GM21390 (cell line): ENCODE measurements around the gene DNAJB1.

Experiments used
- ATAC-seq: cut with Tn5 transposase; IDR thresholded peaks from one replicate; pipeline ENCODE4 v1.9.1; 2021; ENCODE audit not compliant: unreplicated experiment

Gene DNAJB1

DNA sequence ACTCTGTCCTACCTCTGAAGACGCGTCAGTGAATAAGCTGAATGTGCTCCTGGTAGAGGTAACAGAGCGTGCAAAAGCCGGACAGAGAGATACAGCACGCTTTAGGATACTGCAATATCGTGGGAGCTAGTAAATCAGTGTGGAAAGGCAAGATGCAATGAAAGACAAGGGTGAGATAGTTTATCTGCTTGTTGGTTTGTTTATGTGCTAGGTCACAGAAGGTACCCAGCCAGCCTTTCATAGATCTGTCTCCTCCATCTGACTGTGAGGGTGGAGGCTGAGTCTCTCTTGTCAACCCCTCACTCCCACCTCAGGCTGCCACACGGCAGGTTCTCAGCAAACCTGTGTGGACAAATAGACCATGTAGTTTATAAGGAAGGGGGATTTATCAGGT is 21.4 kb downstream of the DNAJB1 start:
- no peak for ATAC-seq

DNA sequence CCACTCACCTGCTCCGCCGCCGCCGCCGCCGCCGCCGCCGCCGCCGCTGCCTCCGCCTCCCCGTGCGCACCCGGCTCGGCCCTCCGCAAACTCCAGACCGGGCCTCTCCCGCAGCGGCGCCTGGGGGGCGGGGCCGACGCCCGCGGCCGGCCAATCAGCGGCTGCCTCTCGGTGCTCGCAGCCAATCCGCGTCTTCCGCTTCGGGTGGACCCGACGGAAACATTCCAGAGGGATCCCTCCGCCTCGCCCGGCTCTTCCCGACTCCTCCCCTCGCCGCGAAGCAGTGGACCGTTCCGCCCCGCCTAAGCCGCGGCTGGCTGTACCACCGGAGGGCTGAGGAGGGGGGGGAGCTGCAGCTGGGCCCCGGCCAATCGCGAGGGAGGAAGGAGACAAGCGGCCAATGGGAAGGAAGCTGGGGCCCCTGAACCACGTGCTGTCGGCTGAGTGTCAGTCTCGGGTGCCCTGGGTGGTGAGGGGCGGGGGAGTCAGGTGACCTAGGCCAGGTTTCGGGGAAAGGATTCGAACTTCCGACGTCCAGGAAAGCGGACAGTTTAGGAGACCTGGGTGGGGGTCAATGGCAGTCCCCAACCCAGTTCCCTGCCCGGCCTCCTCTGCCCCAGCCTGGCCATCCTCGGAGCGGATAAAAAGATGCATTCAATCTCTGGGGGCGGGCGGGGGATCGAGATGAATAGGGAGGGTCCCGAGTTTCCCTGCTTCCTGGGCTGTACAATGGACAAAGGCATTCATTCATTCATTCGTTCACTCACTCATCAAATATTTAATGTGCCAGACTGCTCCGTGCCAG is 22.0 kb downstream of the DNAJB1 start, which contains the start of gene GIPC1:
Gene GIPC1, minus strand, starts transcription at position 99 of the 805 bp plus-strand sequence. CDS start 13,151 bp downstream, outside the sequence.
- no peak for ATAC-seq

DNA sequence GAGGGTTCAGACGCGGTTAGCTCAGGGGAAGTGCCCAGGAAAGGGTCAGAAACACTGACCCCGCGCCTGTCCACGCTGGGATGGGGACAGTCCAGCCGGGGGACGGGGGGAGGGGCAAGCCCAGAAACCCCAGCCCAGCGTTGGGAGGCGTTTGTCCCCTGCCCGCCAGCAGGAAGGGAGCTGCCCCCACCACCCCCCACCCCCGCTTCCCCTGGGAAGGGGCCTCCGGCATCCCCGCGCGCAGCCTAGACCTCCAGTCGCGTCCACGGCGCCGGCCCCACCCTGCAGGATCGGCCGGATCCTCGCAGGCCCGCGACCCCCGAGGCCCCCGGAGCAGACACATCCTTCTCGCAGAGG is 22.5 kb downstream of the DNAJB1 start:
- ATAC-seq: no peak

DNA sequence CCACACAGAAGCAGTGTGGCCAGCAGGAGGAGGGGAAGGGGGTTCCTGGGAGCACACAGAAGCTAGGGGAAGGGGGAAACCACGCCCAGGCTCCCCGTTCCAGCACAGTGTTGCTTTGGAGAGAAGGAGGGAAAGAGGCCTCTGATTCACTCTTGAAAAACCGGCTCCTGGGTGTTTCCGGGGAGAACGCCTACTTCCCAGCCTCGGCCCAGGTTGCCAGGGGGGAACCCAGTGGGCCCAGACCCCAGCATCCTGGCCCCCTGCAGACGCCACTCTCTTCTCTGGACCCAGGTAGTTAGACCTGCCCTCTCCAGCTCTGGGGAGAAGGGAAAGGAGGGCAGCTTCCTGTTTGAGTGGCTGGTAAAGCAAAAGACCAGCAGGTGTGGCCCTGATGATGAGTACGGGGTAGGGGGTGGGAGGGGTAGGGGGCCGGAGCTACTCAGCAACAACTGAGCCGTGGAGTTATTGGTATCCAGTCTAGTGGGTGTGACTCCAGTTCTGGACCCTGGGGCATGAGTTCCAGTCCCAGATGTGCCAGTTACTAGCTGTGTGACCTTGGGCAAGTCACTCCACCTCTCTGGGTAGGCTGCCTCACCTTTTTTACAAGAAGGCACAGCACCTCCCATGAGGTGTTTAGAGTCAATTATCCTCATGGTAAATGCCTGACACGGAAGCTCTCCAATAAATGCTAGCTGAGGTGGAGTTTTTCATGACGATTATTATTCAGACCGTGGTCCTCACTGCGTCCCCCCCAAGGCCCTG is 23.1 kb downstream of the DNAJB1 start:
- no peak for ATAC-seq

DNA sequence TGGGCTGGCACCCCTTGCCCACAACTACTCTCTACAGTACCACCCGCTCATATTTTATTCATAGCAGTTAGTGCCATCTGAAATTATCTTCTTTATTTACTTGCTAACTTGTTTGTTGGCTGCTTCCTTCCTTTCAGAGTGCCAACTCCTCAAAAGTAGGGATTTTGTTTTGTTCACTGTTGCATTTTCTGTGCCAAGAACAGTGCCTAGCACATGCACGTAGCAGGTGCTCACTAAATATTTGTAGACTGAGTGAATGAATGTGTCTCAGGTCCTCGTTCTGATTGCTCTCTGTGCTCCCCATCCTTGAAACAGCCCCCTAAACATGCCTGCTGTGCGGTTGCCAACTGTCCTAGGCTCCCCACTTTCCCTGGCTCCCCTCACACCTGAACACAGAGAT is 23.8 kb downstream of the DNAJB1 start:
- ATAC-seq: no peak

DNA sequence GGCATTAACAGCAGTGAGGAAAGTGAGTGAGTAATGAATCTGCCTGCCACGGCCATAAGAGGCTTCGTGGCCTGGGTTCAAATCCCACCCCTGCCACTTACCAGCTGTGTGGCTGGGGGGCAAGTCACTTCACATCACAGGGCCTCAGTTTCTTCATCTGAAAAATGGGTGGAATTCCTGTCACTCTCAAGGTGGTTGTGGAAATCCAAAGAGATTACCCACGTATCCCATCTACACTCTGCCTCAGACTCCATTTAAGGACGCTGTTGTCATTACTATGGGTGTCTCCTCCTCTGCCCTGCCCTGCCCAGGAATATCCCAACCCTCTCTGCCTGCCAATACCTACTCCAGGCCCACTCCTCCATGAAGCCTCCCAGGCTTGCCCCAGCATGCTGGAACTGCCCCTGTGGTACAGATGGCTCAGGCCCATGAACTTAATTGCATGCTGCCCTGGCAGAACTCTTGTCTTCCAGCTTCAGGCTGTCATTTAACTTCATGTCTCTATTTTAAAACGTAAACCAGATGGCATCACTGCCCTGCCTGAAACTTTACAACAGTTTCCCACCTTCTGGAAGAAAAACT is 25.4 kb downstream of the DNAJB1 start:
- ATAC-seq: no peak

DNA sequence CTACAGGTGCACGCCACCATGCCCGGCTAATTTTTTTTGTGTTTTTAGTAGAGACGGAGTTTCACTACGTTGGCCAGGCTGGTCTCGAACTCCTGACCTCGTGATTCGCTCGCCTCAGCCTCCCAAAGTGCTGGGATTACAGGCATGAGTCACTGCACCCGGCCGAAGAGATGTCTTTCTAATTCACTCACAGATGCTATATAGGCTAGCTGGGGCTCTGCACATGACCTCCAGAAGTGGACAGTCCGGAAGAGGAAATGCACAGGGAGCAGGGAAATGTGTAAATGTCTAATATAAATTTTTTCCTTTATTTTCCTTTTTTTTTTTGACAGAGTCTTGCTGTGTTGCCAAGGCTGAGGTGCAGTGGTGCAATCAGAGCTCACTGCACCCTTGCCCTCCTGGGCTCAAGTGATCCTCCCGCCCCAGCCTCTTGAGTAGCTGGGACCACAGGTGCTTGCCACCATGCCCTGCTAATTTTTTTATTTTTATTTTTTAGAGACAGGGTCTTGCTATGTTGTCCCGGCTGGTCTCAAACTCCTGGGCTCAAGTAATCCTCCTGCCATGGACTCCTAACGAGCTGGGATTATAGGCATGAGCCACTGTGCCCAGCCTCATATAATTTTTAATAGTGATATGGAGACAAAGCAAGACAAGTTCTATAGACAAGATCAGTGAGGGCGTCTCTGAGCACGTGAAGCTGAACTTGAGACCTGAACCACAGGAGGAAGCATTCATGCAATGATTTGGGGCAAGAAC is 30.6 kb downstream of the DNAJB1 start:
- ATAC-seq: no peak

DNA sequence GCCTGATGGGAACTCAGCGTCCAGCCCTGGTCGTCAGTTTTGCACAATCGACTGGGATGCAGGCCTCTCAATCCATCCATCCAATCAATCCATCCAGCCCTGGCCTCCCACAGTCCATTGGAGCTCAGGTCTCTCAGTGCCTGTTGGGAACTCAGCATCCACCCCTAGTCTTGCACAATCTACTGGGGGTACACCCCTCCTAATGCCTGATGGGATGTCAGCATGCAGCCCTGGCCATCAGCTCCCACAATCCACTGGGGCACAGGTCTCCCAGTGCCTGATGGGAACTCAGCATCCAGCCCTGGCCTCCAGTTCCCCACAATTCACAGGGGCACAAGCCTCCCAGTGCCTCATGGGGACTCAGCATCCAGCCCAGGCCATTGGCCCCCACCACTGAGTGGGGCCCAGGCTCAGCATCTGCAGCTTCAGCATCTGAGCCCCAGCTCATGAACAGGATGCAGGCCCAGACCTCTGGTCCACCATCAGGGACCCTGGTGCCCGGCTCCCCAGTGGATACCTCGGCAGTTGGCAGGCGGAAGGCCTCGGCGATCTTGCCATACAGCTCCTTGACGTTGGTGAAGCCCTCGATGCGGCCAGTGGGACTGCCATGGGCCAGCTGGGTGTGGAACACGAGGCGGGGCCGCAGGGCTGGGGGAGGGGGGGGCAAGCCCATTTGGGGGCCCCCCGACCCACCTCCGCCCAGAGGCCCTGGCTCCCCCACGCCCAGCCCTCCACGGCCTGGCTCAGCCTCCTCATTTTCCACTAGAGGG is 35.8 kb downstream of the DNAJB1 start:
- no peak for ATAC-seq

DNA sequence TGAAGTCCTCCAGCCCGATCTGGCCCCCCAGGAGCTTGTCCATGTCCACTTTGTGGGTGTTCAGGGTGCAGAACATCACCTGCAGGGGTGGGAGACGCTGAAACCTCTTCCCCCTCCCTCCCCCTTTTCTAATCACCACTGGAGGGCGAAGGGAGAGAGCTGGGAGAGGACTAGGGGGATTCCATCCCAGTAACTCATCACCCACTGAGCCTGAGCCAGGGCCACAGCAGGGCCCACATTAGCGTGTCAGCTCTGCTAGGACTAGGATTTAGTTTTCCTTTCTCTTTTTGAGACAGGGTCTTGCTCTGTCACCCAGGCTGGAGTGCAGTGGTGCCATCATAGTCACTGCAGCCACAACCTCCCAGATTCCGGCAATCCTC is 37.5 kb downstream of the DNAJB1 start:
- no peak for ATAC-seq

DNA sequence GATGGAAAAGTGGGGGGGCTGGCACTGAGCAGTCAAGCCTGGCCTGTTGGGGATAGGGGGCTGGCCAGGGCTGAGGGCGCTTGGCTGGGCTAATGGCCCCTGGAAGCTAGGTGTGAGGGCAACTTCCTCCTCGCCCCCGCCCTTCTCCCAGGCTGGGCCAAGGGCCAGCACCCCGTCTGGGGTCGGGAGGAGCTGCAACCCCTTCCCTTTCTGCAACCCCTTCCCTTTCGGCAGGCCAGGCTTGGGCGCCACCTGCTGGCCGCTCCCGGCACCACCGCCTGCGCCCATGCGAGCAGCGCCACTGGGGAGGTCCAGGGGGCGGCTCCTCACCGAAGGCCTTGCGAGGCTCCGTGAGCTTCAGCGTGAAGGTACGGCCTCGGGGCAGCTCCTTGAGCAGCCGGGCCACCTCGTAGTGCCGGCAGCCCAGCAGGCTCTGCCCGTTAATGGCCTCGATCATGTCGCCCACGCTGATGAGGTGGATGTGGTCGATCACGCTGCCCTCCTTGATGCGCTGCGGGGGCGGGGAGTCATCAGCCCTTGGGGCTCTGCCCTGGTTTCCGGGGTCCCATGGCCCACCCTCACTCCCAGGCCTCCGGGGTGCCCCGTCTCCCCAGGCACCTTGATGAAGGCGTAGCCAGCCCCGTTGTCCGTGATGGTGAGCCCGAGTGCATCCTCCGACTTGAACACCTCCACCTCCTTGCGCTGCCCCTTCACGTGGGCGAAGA is 38.1 kb downstream of the DNAJB1 start:
- ATAC-seq: no peak

DNA sequence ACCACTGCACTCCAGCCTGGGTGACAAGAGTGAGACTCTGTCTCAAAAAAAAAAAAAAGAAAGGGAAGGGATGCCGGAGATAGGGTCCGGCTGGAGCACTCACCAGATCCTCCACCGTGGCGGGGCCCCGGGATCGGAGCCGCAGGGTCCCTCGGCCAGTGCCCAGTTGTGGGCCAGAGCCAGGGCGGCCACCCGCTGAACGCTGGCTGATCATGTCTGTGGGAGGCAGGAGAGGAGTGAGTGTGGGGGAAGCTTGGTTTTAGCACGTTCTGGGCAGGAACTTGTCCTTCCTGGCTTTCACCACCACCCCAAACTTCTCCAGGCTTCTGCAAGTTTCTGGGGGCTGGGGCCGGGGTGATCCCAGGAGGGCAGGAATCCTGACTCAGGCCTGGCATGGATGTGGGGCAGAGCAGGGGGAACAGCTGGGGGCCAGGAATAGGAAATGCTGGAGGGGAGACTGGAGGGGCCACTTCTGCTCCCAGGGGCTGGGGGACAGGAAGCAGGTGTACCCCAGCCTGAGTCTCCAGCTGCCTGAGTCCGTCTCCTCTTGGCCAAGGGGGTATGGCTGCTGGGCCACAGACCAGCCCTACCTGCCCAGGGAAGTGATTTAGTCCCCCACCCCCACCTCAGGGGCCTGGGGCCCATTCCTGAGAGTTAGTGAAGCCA is 38.8 kb downstream of the DNAJB1 start:
- ATAC-seq: no peak

DNA sequence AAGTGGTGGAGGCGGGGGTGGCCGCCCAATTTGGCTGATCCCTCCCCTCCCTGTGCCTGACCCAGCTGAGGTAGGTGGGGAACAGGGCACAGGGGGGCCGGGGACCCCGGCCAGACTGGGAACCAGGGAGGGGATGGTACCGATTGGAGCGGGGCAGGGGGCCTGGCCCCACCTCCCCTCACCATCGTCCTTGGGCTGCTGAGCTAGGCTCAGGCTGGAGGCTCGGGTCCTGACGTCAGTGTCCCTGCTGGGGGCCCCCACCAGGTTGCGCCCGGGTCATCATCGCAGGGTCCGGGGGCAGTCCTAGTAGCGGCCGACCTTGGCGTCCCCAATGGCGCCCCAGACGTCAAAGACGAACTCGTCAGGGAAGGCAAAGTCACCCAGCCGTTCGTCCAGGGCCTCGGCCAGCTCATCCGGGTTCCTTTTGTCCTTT is 40.1 kb downstream of the DNAJB1 start:
- ATAC-seq: no peak

DNA sequence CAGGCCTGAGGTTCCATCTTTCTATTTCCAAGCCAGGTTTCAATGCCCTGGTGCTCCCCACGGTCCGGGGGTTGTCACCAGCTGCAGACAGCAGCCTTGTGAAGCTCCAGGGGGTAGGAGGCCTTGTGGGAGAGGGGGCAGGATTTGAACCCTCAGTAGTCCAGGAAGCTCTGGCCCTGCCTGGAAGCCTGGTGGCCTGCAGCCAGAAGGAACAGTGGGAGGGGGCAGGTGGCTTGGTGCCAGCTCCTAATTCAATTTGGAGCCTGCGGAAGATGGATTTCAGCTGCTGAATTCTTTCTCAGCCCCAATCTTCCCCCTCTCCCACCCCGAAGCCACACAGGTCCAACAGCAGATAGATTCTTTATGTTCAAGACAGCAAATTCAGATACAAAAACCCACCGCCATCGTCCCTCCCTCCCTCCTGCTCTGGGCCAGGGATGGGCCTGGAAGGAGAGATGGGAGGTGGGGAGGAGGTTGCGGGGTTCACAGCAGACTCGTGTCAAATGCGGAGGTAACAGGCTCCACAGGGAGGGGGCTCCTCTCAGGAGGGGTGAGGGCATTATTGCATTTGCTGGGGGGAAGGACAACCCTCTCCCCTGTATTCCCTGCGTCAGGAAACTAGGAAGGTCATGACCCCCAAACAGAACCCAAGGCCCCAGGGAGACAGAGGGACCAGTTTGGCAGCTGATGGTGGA is 40.6 kb downstream of the DNAJB1 start:
- ATAC-seq: no peak

DNA sequence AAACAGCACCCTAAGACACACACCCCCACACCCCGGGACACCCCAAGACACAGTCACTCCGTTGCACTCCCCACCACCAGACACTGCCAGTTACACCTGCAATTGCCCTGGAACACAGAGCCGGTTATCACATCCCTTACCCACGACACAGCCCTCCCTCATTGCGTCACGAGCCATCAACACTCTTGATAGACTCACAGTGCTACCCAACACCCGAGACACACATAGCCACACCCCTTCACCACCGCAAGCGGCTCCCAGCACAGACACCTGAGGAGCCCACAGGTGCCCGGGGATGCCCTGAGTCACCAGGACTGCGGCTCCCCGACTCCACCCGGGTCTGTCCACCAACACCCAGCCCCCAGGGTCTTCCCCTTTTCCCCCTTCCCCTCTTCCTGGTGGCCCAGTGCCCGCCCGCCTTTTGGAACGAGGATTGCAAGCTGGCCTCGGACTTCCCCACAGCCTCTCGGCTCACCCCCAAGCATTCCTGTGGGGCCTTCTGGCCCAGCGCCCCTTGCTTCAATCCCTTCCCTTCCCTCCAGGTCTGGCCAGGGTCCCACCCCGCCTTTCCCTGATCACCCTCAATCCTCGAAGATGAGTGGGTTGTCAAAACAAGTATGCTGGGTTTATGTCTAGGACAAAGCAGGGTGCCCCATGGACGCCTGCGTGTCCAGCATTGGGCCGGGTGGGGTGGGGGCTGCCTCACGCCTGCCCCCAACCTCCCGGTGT is 41.4 kb downstream of the DNAJB1 start:
- no peak for ATAC-seq

DNA sequence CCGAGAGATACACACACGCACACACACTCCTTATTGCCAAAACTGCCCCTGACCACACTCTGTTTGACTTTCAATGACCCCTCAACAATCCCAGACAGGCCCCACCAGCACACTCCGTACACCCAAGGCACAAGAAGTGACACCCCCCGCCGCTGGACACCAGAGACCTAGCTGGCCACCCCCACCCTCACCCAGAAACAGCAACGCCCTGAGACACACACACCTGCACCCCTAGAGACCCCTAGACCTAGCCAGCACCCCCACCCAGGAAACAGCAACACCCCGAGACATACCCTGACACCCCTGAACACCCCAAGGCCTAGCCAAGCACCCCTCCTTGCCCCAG is 41.9 kb downstream of the DNAJB1 start:
- ATAC-seq: no peak

DNA sequence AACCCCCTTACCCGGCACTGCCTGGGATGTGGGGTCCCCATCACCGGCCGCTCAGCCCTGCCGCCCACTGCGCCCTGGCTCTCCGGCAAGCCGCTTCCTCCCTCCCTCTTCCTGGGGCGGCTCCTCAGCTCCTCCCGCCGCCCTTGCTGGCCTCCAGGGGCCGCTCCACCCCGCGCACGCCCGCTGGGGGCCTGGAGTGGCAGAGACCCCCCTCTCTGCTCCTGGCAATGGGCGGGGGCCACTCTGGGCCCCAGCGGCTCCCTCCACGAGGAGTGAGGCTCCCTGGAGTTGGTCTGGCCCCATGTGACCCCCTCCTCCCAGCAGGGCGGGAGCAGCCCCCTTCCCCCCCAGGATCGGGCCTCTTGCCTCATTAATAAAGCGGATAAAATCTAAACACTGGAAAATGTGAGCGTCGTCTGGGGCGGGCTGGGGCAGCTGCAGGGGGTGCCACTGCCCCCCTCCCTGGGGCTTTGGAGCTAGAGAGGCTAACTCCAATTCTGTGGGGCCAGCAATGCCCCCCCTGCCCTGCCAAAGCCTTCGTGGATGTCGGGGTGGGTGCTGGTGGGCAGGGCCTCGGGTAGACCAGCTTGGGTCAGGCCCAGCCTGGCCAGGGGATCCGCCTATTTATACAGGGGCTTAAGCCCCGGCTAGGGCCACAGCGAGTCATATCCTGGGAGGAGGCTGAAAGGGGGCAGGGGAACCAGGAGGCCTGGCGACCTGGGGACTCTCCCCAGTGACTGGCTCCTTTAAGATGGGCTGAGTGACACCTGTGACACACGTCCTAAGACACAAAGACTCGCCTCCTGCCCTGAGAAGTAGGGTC is 42.7 kb downstream of the DNAJB1 start, which contains the start of gene PTGER1:
Gene PTGER1, minus strand, starts transcription at position 104 of the 823 bp plus-strand sequence. CDS start 1,034 bp downstream, outside the sequence.
- ATAC-seq: no peak

DNA sequence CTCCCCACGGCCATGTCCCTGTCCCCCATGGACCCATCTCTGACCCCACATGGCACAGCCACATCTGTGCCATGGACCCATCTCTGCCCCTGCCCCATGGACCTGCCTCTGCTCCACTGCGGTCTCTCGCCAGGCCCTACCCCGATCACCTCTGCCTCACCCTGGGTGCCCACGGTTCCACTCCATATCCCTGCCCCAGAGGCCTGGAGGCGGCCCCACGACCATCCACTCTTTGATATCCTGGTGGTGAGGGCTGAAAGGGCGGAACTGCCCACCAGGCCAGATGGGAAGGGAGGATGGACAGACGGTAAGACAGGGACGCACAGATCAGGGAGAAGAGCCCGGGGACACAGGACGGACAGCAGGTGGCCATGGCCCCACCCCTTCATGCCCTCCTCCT is 43.4 kb downstream of the DNAJB1 start:
- no peak for ATAC-seq
